DMS114 treated with DMSO at 0.1 percent for 48 hours (cell line): Measurements from ENCODE around the gene SUGCT.
"Not testable (repeated sequence)": the region's sequence is repeated elsewhere in the genome, so short reads cannot be mapped to it uniquely, and the experiment has no call there.

Experiments used
- DNase-seq: peaks from one replicate; lab custom pipeline; 2025; ENCODE audit not compliant: unreplicated experiment; lab: John Stamatoyannopoulos, UW

Gene SUGCT

GRCh38 chr7:40199076-40199802 is 64.4 kb downstream of the SUGCT start:
- no peak for DNase-seq

GRCh38 chr7:40200791-40201190 is 66.0 kb downstream of the SUGCT start:
- DNase-seq, result no peak

- DNase-seq, result no peak
These were observed 68.0 kb downstream of the SUGCT start for GRCh38 chr7:40202851-40203250.

GRCh38 chr7:40204581-40204980 is 69.8 kb downstream of the SUGCT start:
- DNase-seq, result no peak

- DNase-seq, result no peak
These were observed 71.2 kb downstream of the SUGCT start for GRCh38 chr7:40205992-40206391.

- no peak for DNase-seq
These were observed 76.6 kb downstream of the SUGCT start for GRCh38 chr7:40211276-40212003.

GRCh38 chr7:40213291-40213690 is 78.5 kb downstream of the SUGCT start:
- DNase-seq, result no peak

GRCh38 chr7:40213856-40214255 is 79.1 kb downstream of the SUGCT start:
- no peak for DNase-seq

- not testable (repeated sequence) for DNase-seq
These were observed 83.8 kb downstream of the SUGCT start for GRCh38 chr7:40218612-40219011.

GRCh38 chr7:40219917-40220316 is 85.1 kb downstream of the SUGCT start:
- no peak for DNase-seq

- DNase-seq, result no peak
These were observed 85.7 kb downstream of the SUGCT start for GRCh38 chr7:40220421-40220911.

GRCh38 chr7:40221836-40222235 is 87.0 kb downstream of the SUGCT start:
- no peak for DNase-seq

- no peak for DNase-seq
These were observed 88.8 kb downstream of the SUGCT start for GRCh38 chr7:40223451-40224127.

GRCh38 chr7:40230101-40230500 is 95.3 kb downstream of the SUGCT start:
- DNase-seq, result no peak

- DNase-seq, result no peak
These were observed 97.0 kb downstream of the SUGCT start for GRCh38 chr7:40231796-40232195.

GRCh38 chr7:40232242-40232893 is 97.6 kb downstream of the SUGCT start:
- DNase-seq, result peak; percentile 72

GRCh38 chr7:40234046-40234445 is 99.2 kb downstream of the SUGCT start:
- no peak for DNase-seq

- no peak for DNase-seq
These were observed 99.9 kb downstream of the SUGCT start for GRCh38 chr7:40234666-40235065.

- DNase-seq, result no peak
These were observed 102.9 kb downstream of the SUGCT start for GRCh38 chr7:40237731-40238130.

- DNase-seq, result no peak
These were observed 105.0 kb downstream of the SUGCT start for GRCh38 chr7:40239755-40240303.

- DNase-seq, result no peak
These were observed 108.3 kb downstream of the SUGCT start for GRCh38 chr7:40243076-40243475.
